ENCODE data around the gene BTG2. TPM values are rescaled to one million over a fixed set of nuclear protein-coding genes. Genes with fewer than 3 reads are reported as not detected.

The BTG2 gene
- total RNA-seq, 1 experiment from 2014 or later: 2.7 TPM

DNA sequence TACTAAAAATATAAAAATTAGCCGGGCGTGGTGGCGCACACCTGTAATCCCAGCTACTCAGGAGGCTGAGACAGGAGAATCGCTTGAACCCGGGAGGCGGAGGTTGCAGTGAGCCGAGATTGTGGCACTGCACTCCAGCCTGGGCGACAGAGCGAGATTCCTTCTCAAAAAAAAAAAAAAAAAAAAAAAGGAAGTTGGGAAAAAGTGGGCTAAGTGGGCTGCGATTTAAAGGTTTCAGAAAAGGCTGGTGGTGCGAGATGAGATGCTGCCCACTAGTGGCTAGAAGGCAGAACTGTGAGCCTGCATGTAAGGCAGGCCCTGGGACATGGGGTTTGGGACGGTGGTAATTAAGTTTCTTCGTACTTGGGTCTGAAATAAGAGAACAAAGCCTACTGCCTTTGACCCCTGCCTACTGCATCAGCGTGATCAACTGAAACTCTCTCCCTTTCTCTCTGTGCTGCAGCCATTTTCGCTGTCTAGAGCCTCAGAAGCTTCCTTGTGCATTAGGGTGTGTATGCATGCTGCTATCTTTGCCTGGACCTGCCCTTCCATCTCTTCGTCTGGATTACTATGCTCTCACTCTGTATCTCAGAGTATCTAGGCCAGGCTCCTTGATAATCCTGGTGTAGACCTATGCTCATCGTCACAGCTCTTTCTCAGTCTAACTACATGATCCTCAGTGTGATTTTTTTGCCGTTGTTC lies 33.2 kb downstream of the BTG2 start:
- no peak overlapping the region for H3K4me3 Mint-ChIP-seq (ENCODE audit: low read depth, unreplicated experiment)
- intact Hi-C loops (cut with micrococcal nuclease; ENCODE audit: unreplicated experiment): no loop called here
- no peaks in the 10 kb centered on the region for H3K4me1 Mint-ChIP-seq (ENCODE audit: low read depth, unreplicated experiment)
- peaks cover 81% of the 10 kb centered on the region for H3K27me3 Mint-ChIP-seq (ENCODE audit: unreplicated experiment)
- TF ChIP-seq, protein P1, sequence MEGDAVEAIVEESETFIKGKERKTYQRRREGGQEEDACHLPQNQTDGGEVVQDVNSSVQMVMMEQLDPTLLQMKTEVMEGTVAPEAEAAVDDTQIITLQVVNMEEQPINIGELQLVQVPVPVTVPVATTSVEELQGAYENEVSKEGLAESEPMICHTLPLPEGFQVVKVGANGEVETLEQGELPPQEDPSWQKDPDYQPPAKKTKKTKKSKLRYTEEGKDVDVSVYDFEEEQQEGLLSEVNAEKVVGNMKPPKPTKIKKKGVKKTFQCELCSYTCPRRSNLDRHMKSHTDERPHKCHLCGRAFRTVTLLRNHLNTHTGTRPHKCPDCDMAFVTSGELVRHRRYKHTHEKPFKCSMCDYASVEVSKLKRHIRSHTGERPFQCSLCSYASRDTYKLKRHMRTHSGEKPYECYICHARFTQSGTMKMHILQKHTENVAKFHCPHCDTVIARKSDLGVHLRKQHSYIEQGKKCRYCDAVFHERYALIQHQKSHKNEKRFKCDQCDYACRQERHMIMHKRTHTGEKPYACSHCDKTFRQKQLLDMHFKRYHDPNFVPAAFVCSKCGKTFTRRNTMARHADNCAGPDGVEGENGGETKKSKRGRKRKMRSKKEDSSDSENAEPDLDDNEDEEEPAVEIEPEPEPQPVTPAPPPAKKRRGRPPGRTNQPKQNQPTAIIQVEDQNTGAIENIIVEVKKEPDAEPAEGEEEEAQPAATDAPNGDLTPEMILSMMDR (IDR thresholded peaks at IDR 0.05; ENCODE audit: unreplicated experiment): peak; percentile 76
- BruUV-seq (replicated peaks): no TSS peak
- no peaks in the 10 kb centered on the region for H3K9me3 Mint-ChIP-seq (ENCODE audit: low read depth, unreplicated experiment)
- H3K36me3 Mint-ChIP-seq (ENCODE audit: insufficient read depth, unreplicated experiment): peaks cover 5% of the 10 kb centered on the region
- CTCF ChIA-PET: interaction anchor here (0.7 to 4.9 kb wide), 7 partner anchors 11 to 336 kb away, joined by 4 to 24 read pairs (median 9); no protein-coding TSS in a partner anchor
- H3K27ac Mint-ChIP-seq (ENCODE audit: unreplicated experiment): no peak overlapping the region
- peak; percentile 54 for DNase-seq

DNA sequence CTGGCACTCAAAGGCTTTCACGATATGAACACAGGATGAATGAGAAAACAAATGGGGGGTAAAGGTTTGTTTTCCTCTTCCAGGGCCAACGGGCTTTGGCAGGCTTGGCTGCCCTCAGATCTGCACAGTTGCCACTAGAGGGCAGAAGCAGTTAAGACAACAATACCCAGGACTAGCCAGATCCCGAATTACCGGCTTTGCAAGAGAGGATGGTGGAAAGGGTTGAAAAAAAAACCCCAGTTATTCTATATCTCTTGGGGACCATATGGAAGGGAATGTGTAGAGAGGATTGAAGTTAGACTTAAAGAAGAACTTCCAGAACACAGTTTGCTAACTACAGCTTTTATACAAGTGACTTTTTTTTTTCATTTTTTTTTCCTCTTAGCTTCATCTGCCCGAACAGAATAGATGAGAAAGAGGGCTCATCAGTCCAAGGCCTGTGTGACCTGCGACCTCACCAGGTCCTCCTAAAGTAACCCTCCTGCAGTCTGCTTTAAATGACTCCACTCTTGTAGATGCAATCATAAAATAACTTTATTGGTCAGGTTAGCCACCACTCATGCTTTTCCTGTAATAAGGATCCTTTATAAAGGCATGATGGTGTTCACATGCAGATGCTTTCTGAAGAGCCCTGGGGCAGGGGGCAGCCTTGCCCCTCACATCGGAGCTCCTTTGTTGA lies 34.9 kb downstream of the BTG2 start:
- Mint-ChIP-seq H3K4me3 (ENCODE audit: low read depth, unreplicated experiment) (no peak overlapping the region), H3K27me3 (ENCODE audit: unreplicated experiment) (peaks cover 87% of the 10 kb centered on the region), H3K9me3 (ENCODE audit: low read depth, unreplicated experiment) (no peaks in the 10 kb centered on the region), H3K36me3 (ENCODE audit: insufficient read depth, unreplicated experiment) (peaks cover 5% of the 10 kb centered on the region), H3K4me1 (ENCODE audit: low read depth, unreplicated experiment) (no peaks in the 10 kb centered on the region), H3K27ac (ENCODE audit: unreplicated experiment) (no peak overlapping the region)
- intact Hi-C loops (cut with micrococcal nuclease; ENCODE audit: unreplicated experiment): loop anchor here (1.0 to 5.0 kb wide), 3 partner anchors 67 to 363 kb away; no protein-coding TSS in a partner anchor
- DNase-seq: peak; percentile 77
- CTCF ChIA-PET: interaction anchor here (1.0 to 1.6 kb wide), 5 partner anchors 67 to 164 kb away, joined by 4 to 8 read pairs (median 6); no protein-coding TSS in a partner anchor
- TF ChIP-seq, protein P1 (IDR thresholded peaks at IDR 0.05; ENCODE audit: unreplicated experiment): peak; percentile 81
- BruUV-seq (replicated peaks): no TSS peak

DNA sequence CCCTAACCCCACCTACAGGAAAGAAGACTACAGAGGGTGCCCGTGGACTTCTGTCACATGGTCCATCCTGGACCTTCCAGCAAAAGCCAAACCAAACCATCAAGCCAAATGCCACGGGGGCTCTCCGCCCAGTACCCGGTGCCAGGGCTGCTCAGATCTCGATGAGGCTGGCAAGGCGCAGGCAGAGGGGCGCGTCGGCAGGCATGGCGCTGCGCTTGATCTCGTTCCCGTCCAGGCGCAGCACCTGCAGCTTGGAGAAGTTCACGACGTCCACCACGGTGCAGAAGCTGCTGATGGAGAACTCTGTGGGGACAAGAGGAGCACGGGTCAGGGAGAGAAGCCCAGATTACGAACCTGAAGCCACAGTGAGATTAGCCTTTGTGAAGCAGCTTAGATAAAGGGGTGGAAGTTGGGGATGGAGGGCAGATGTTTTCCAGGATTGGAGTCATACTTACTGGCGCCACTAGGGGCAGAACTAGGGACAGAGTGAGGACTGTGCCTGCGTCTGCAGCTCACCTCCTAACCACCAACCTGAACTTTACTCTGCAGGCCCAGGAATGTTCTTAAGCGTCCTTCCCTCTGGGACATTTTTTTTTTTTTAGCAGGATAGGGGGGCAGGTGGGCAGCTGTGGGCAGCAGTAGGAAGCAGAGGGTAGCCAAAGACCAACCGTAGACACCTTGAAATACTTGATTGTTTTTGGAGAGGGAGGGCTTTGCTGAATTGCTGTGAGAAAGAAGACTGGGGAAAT lies 37.0 kb downstream of the BTG2 start:
- H3K27ac Mint-ChIP-seq (ENCODE audit: unreplicated experiment): no peak overlapping the region
- H3K36me3 Mint-ChIP-seq (ENCODE audit: insufficient read depth, unreplicated experiment): peaks cover 5% of the 10 kb centered on the region
- H3K4me1 Mint-ChIP-seq (ENCODE audit: low read depth, unreplicated experiment): no peaks in the 10 kb centered on the region
- BruUV-seq (replicated peaks): no TSS peak
- H3K27me3 Mint-ChIP-seq (ENCODE audit: unreplicated experiment): peaks cover 92% of the 10 kb centered on the region
- no peaks in the 10 kb centered on the region for H3K9me3 Mint-ChIP-seq (ENCODE audit: low read depth, unreplicated experiment)
- CTCF ChIA-PET: interaction anchor here (0.6 to 2.4 kb wide), 17 partner anchors 9 to 360 kb away, joined by 3 to 15 read pairs (median 3); partner anchors contain the start of genes FMOD and PRELP
- intact Hi-C loops (cut with micrococcal nuclease; ENCODE audit: unreplicated experiment): loop anchor here (2.0 to 5.0 kb wide), 2 partner anchors 100 to 144 kb away; no protein-coding TSS in a partner anchor
- TF ChIP-seq, protein P1 (IDR thresholded peaks at IDR 0.05; ENCODE audit: unreplicated experiment): peak; percentile 69
- DNase-seq: peak; percentile 64
- no peak overlapping the region for H3K4me3 Mint-ChIP-seq (ENCODE audit: low read depth, unreplicated experiment)

All from Calu3 (cell line).